SK-N-SH (cell line): ENCODE measurements around the gene OGFOD1. TPM values are rescaled to one million over a fixed set of nuclear protein-coding genes. Genes with fewer than 3 reads are reported as not detected.

ENCODE experiments used
- CTCF ChIA-PET: fragments of 300-600, 350-600 bp; formaldehyde crosslinking; extraction: SDS; loops from one replicate; lab custom pipeline; 2021; lab: Yijun Ruan, JAX
- POLR2A ChIA-PET: fragments of 350-600 bp; sonication (Branson Sonifier 250); formaldehyde crosslinking; extraction: SDS; loops from one replicate; lab custom pipeline; 2020; ENCODE audit warnings: antibody characterized with exemption, inconsistent platforms; lab: Yijun Ruan, JAX
- DNase-seq: peaks from one replicate; pipeline ENCODE4 v3.0.0; 2012
- H2AFZ ChIP-seq: fragments of 200-600 bp; sonication (generic); 2 replicates; pipeline ENCODE4 v1.8.1; 2016; ENCODE audit warnings: antibody characterized with exemption, mild to moderate bottlenecking, low read depth
- H3F3A ChIP-seq: fragments of 200-600 bp; sonication (generic); replicated peaks from 2 replicates; pipeline ENCODE3; 2016; ENCODE audit warnings: antibody characterized with exemption, mild to moderate bottlenecking; ENCODE audit not compliant: insufficient read depth
- H3K27ac ChIP-seq, 2 experiments: fragments of 200-500 bp in 1 of 2; fragments of 200-600 bp in 1 of 2; sonication (Bioruptor generic) in 1 of 2; sonication (generic), shearing (Covaris generic) in 1 of 2; 2 replicates each; pipeline versions ENCODE4 v1.5.1 to v1.6.1; 2014 to 2016; ENCODE audit warnings: low read depth in 2 of 2, inconsistent platforms in 1 of 2, low read length in 1 of 2, mild to moderate bottlenecking in 1 of 2, mixed read lengths in 1 of 2
- H3K27me3 ChIP-seq: fragments of 200-600 bp; sonication (generic), shearing (Covaris generic); 2 replicates; pipeline ENCODE4 v1.6.1; 2016; ENCODE audit warnings: mixed run types; ENCODE audit not compliant: insufficient read depth
- H3K36me3 ChIP-seq, 2 experiments: fragments of 200-500 bp in 1 of 2; fragments of 200-600 bp in 1 of 2; sonication (Bioruptor generic) in 1 of 2; sonication (generic) in 1 of 2; replicated peaks in 1 of 2; 2 replicates each; pipeline versions ENCODE3 to v1.5.1; 2014 to 2016; ENCODE audit warnings: low read length in 1 of 2, mild to moderate bottlenecking in 1 of 2; ENCODE audit not compliant: insufficient read depth in 2 of 2, control insufficient read depth in 1 of 2
- H3K4me1 ChIP-seq, 2 experiments: fragments of 200-500 bp in 1 of 2; fragments of 200-600 bp in 1 of 2; sonication (Bioruptor generic) in 1 of 2; sonication (generic), shearing (Covaris generic) in 1 of 2; 2 replicates each; pipeline versions ENCODE4 v1.5.1 to v1.6.1; 2014 to 2016; ENCODE audit warnings: low read depth in 1 of 2, low read length in 1 of 2, mixed run types in 1 of 2; ENCODE audit not compliant: insufficient read depth in 2 of 2, control insufficient read depth in 1 of 2
- H3K4me2 ChIP-seq: fragments of 200-600 bp; sonication (generic), shearing (Covaris generic); 2 replicates; pipeline ENCODE4 v1.6.1; 2017; ENCODE audit warnings: mixed run types
- H3K4me3 ChIP-seq, 2 experiments: fragments of 200-500 bp in 1 of 2; fragments of 200-600 bp in 1 of 2; sonication (Bioruptor generic) in 1 of 2; sonication (generic), shearing (Covaris generic) in 1 of 2; 2 replicates each; pipeline versions ENCODE4 v1.5.1 to v1.8.1; 2014 to 2016; ENCODE audit warnings: low read depth in 2 of 2, inconsistent platforms in 1 of 2, low read length in 1 of 2, mild to moderate bottlenecking in 1 of 2, mixed read lengths in 1 of 2, moderate library complexity in 1 of 2
- H3K79me2 ChIP-seq: fragments of 200-600 bp; sonication (generic); 2 replicates; pipeline ENCODE4 v1.8.1; 2017; ENCODE audit warnings: mild to moderate bottlenecking; ENCODE audit not compliant: insufficient read depth
- H3K9ac ChIP-seq: fragments of 200-600 bp; sonication (generic); 2 replicates; pipeline ENCODE4 v1.6.1; 2017; ENCODE audit warnings: mixed run types
- H3K9me2 ChIP-seq: fragments of 200-600 bp; sonication (generic); 2 replicates; pipeline ENCODE4 v1.6.1; 2017; ENCODE audit warnings: mixed run types
- H3K9me3 ChIP-seq: fragments of 200-600 bp; sonication (generic); 2 replicates; pipeline ENCODE4 v1.6.1; 2017; ENCODE audit warnings: mixed run types, mild to moderate bottlenecking, moderate library complexity
- H4K20me1 ChIP-seq: fragments of 200-600 bp; sonication (generic); 2 replicates; pipeline ENCODE4 v1.6.1; 2017; ENCODE audit warnings: mild to moderate bottlenecking, mixed run types; ENCODE audit not compliant: insufficient read depth
- CHD2 ChIP-seq: fragments of 150-350 bp; IDR thresholded peaks from 2 replicates; pipeline ENCODE4 v1.6.1; 2018; ENCODE audit warnings: low read length; ENCODE audit not compliant: partially characterized antibody
- FOSL2 ChIP-seq: IDR thresholded peaks from 2 replicates; pipeline ENCODE4 v1.4.0; 2012; ENCODE audit warnings: low read depth, mild to moderate bottlenecking, moderate library complexity, borderline replicate concordance
- FOXJ3 ChIP-seq: sonication (generic); formaldehyde crosslinking; IDR thresholded peaks from 2 replicates; pipeline ENCODE4 v1.5.1; 2020; ENCODE audit warnings: mild to moderate bottlenecking, missing genetic modification reagents
- GABPA ChIP-seq: IDR thresholded peaks from 2 replicates; pipeline ENCODE4 v1.4.0; 2012; ENCODE audit warnings: low read depth, mild to moderate bottlenecking
- IRF3 ChIP-seq: fragments of 150-350 bp; IDR thresholded peaks from 2 replicates; pipeline ENCODE4 v1.6.1; 2016; ENCODE audit warnings: mild to moderate bottlenecking, low read depth, low read length
- JUND ChIP-seq: IDR thresholded peaks from 2 replicates; pipeline ENCODE4 v1.4.0; 2012
- MXI1 ChIP-seq: IDR thresholded peaks from 2 replicates; pipeline ENCODE4 v1.6.1; 2012; ENCODE audit warnings: mild to moderate bottlenecking, low read depth, low read length, improper control_type of control experiment
- NRF1 ChIP-seq: IDR thresholded peaks from 2 replicates; pipeline ENCODE4 v1.6.1; 2012; ENCODE audit warnings: low read depth, mild to moderate bottlenecking, low read length
- RAD21 ChIP-seq: IDR thresholded peaks from 2 replicates; pipeline ENCODE4 v1.6.1; 2012; ENCODE audit warnings: mild to moderate bottlenecking, low read length
- RCOR1 ChIP-seq: fragments of 150-350 bp; IDR thresholded peaks from 2 replicates; pipeline ENCODE4 v1.6.1; 2017; ENCODE audit warnings: antibody characterized with exemption, low read length
- REST ChIP-seq: IDR thresholded peaks from 2 replicates; pipeline ENCODE4 v1.6.1; 2012; ENCODE audit warnings: mild to moderate bottlenecking, low read depth, low read length, moderate library complexity
- RFX5 ChIP-seq: IDR thresholded peaks from 2 replicates; pipeline ENCODE4 v1.6.1; 2012; ENCODE audit warnings: mild to moderate bottlenecking, improper control_type of control experiment, low read length
- TEAD4 ChIP-seq: IDR thresholded peaks from 2 replicates; pipeline ENCODE4 v1.4.0; 2012; ENCODE audit warnings: mild to moderate bottlenecking, borderline replicate concordance; ENCODE audit not compliant: insufficient read depth
- WGBS: methylation state at CpG from one replicate; pipeline ENCODE4 v1.1.6; 2017; ENCODE audit warnings: low lambda C conversion rate; 5-methylcytosine and 5-hydroxymethylcytosine counted together
- polyA plus RNA-seq, 3 experiments: library from polyadenylated mRNA; depleted of rRNA; stranded (reverse); fragments of >200 nt; gene quantifications; 2 replicates each; pipeline ENCODE4 v1.2.3, GENCODE V29; 2012
- TF ChIP-seq, protein P1 (sequence below): IDR thresholded peaks from 2 replicates; pipeline ENCODE4 v1.4.0; 2012; ENCODE audit warnings: low read depth
- TF ChIP-seq, protein P2 (sequence below): IDR thresholded peaks from 2 replicates; pipeline ENCODE4 v1.4.0; 2012; ENCODE audit warnings: low read depth, borderline replicate concordance
- TF ChIP-seq, protein P3 (sequence below): IDR thresholded peaks from 2 replicates; pipeline ENCODE4 v1.4.0; 2012; ENCODE audit warnings: low read depth, borderline replicate concordance
- TF ChIP-seq, protein P4 (sequence below): fragments of 150-350 bp; IDR thresholded peaks from 2 replicates; pipeline ENCODE4 v1.6.1; 2017; ENCODE audit warnings: antibody characterized with exemption, low read length, low read depth, borderline replicate concordance

The OGFOD1 gene
- polyA plus RNA-seq, 1 of the 3 experiments (the other 2 are of a cell fraction): 35.6 TPM

GRCh38 chr16:56409195-56409594 is 42.2 kb upstream of the OGFOD1 start:
- Histone ChIP-seq H3F3A (peaks cover 3% of the 10 kb centered on the region), H3K27me3 (no peaks in the 10 kb centered on the region), H3K9me3 (no peaks in the 10 kb centered on the region), H3K79me2 (peaks cover 39% of the 10 kb centered on the region), H4K20me1 (0 out of 2 replicates have a peak, but pooled peaks cover 4% of the 10 kb centered on the region), H3K9me2 (no peaks in the 10 kb centered on the region), H3K4me1 (no peaks in the 10 kb centered on the region), H3K36me3 (peaks cover 40 to 71% of the 10 kb centered on the region in 2 experiments), H3K9ac (no peak overlapping the region), H3K4me3 (no peak overlapping the region), H3K27ac (no peak overlapping the region), H3K4me2 (no peak overlapping the region), H2AFZ (no peak overlapping the region)
- DNase-seq: no peak
- CTCF ChIA-PET: interaction anchor here (1.0 kb wide), 1 partner anchor 33 kb away, joined by 3 read pairs; no protein-coding TSS in a partner anchor
- POLR2A ChIA-PET: no interaction called here
- WGBS: 69% methylated on average over 4 of the region's 4 CpGs
- TF ChIP-seq CHD2: no peak
- no peak for TF ChIP-seq JUND
- TF ChIP-seq, protein P1, sequence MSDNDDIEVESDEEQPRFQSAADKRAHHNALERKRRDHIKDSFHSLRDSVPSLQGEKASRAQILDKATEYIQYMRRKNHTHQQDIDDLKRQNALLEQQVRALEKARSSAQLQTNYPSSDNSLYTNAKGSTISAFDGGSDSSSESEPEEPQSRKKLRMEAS: no peak
- TF ChIP-seq REST: no peak
- no peak for TF ChIP-seq RCOR1
- TF ChIP-seq, protein P2, sequence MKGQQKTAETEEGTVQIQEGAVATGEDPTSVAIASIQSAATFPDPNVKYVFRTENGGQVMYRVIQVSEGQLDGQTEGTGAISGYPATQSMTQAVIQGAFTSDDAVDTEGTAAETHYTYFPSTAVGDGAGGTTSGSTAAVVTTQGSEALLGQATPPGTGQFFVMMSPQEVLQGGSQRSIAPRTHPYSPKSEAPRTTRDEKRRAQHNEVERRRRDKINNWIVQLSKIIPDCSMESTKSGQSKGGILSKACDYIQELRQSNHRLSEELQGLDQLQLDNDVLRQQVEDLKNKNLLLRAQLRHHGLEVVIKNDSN: no peak
- no peak for TF ChIP-seq FOSL2
- no peak for TF ChIP-seq GABPA
- TF ChIP-seq IRF3: no peak
- no peak for TF ChIP-seq FOXJ3 (CRISPR knock-in tag)
- TF ChIP-seq MXI1: no peak

DNA sequence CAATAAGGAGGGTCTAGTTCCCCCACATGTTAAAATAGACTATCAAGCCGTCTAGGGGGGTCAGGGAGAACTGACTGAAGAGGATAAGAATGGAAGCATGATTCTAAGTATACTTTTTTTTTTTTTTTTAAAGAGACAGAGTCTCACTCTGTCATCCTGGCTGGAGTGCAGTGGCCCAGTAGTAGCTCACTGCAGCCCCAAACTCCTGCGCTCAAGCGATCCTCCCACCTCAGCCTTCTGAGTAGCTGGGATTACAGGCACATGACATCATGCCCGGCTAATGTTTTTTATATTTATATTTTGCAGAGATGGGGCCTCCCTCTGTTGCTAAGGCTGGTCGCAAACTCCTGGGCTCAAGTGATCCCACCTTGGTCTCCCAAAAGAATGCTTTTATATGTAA is 40.2 kb upstream of the OGFOD1 start:
- WGBS: 77% methylated on average over 5 of the region's 5 CpGs
- Histone ChIP-seq H3K4me3 (no peak overlapping the region), H4K20me1 (peaks cover 18% of the 10 kb centered on the region), H3K9ac (no peak overlapping the region), H3F3A (no peaks in the 10 kb centered on the region), H3K4me1 (peaks cover 0 to 7% of the 10 kb centered on the region in 2 experiments; a peak in 1 of 4 replicates), H3K27me3 (no peaks in the 10 kb centered on the region), H3K4me2 (no peak overlapping the region), H3K9me2 (no peaks in the 10 kb centered on the region), H2AFZ (no peak overlapping the region), H3K79me2 (peaks cover 57% of the 10 kb centered on the region), H3K27ac (no peak overlapping the region), H3K9me3 (no peaks in the 10 kb centered on the region), H3K36me3 (peaks cover 28 to 60% of the 10 kb centered on the region in 2 experiments)
- POLR2A ChIA-PET: interaction anchor here (0.7 kb wide), 1 partner anchor 1105 kb away, joined by 5 read pairs; no protein-coding TSS in a partner anchor
- CTCF ChIA-PET: no interaction called here
- DNase-seq: no peak
- TF ChIP-seq RAD21 (no peak), JUND (no peak), RFX5 (no peak), IRF3 (no peak), TEAD4 (no peak), NRF1 (no peak)
- TF ChIP-seq, protein P3, sequence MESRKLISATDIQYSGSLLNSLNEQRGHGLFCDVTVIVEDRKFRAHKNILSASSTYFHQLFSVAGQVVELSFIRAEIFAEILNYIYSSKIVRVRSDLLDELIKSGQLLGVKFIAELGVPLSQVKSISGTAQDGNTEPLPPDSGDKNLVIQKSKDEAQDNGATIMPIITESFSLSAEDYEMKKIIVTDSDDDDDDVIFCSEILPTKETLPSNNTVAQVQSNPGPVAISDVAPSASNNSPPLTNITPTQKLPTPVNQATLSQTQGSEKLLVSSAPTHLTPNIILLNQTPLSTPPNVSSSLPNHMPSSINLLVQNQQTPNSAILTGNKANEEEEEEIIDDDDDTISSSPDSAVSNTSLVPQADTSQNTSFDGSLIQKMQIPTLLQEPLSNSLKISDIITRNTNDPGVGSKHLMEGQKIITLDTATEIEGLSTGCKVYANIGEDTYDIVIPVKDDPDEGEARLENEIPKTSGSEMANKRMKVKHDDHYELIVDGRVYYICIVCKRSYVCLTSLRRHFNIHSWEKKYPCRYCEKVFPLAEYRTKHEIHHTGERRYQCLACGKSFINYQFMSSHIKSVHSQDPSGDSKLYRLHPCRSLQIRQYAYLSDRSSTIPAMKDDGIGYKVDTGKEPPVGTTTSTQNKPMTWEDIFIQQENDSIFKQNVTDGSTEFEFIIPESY: no peak
- TF ChIP-seq, protein P4, sequence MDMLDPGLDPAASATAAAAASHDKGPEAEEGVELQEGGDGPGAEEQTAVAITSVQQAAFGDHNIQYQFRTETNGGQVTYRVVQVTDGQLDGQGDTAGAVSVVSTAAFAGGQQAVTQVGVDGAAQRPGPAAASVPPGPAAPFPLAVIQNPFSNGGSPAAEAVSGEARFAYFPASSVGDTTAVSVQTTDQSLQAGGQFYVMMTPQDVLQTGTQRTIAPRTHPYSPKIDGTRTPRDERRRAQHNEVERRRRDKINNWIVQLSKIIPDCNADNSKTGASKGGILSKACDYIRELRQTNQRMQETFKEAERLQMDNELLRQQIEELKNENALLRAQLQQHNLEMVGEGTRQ: no peak
